HCT116 (cell line): Measurements from ENCODE around the gene NOTUM. TPM values are rescaled to one million over a fixed set of nuclear protein-coding genes. Genes with fewer than 3 reads are reported as not detected.

Experiments used
- ATAC-seq: fragments of 200-7000 bp; cut with Tn5 transposase; 2 replicates; pipeline ENCODE4 v1.9.1; 2020; ENCODE audit warnings: mild to moderate bottlenecking, moderate library complexity
- BruUV-seq: library from RNA; stranded (reverse); fragments of 400-500 nt; replicated peaks from 2 replicates; lab custom pipeline; 2021; lab: Mats Ljungman, UMichigan
- CTCF ChIA-PET: fragments of 300-600 bp; sonication (Branson Sonifier 250); formaldehyde crosslinking; loops from one replicate; lab custom pipeline; 2021; ENCODE audit warnings: antibody characterized with exemption; lab: Charles Lee
- POLR2A ChIA-PET: fragments of 300-600, 350-600 bp; sonication (Branson Sonifier 250); formaldehyde crosslinking; loops from one replicate; lab custom pipeline; 2021; ENCODE audit warnings: antibody characterized with exemption; lab: Charles Lee
- RAD21 ChIA-PET, 2 experiments: fragments of 300-600 bp; sonication (Branson Sonifier 250); formaldehyde crosslinking; loops; one replicate each; lab custom pipeline; 2023; ENCODE audit warnings: low total read pairs in 2 of 2; ENCODE audit not compliant: uncharacterized antibody in 2 of 2, unreplicated experiment in 2 of 2, low non-redundant PET in 1 of 2; lab: Charles Lee
- DNase-seq: peaks from one replicate; pipeline ENCODE4 v3.0.0-alpha.2; 2010; ENCODE audit warnings: low read depth, low spot score
- H2AFZ ChIP-seq: fragments of 200-600 bp; shearing (Covaris generic), sonication (generic); 2 replicates; pipeline ENCODE4 v1.6.1; 2017; ENCODE audit warnings: low read depth, mixed run types, mixed read lengths, antibody characterized with exemption, low read length; ENCODE audit not compliant: poor library complexity, severe bottlenecking
- H3K27ac ChIP-seq: 2 replicates; pipeline ENCODE4 v1.5.1; 2012; ENCODE audit warnings: low read depth, low read length
- H3K27me3 ChIP-seq: fragments of 200-600 bp; sonication (generic); 2 replicates; pipeline ENCODE4 v1.6.1; 2016; ENCODE audit warnings: mixed run types, low read length, mixed read lengths; ENCODE audit not compliant: insufficient read depth
- H3K36me3 ChIP-seq, 2 experiments: fragments of 200-500 bp in 1 of 2; fragments of 200-600 bp in 1 of 2; sonication (Bioruptor generic) in 1 of 2; sonication (generic) in 1 of 2; 2 replicates each; pipeline versions ENCODE4 v1.5.1 to v1.6.1; 2014 to 2016; ENCODE audit warnings: low read length in 2 of 2, inconsistent platforms in 1 of 2, mixed read lengths in 1 of 2, mixed run types in 1 of 2; ENCODE audit not compliant: insufficient read depth in 2 of 2, control insufficient read depth in 1 of 2
- H3K4me1 ChIP-seq, 2 experiments: fragments of 200-600 bp in 1 of 2; sonication (generic) in 1 of 2; 2 replicates each; pipeline versions ENCODE4 v1.5.1 to v1.6.1; 2012 to 2017; ENCODE audit warnings: low read length in 2 of 2, inconsistent platforms in 1 of 2, mild to moderate bottlenecking in 1 of 2, mixed read lengths in 1 of 2, mixed run types in 1 of 2, moderate library complexity in 1 of 2; ENCODE audit not compliant: insufficient read depth in 2 of 2, control insufficient read depth in 1 of 2
- H3K4me2 ChIP-seq: fragments of 200-600 bp; sonication (generic); 2 replicates; pipeline ENCODE4 v1.6.1; 2017; ENCODE audit warnings: mixed run types, low read length, mixed read lengths
- H3K4me3 ChIP-seq, 2 experiments: fragments of 200-600 bp in 1 of 2; sonication (generic) in 1 of 2; replicated peaks in 1 of 2; 2 replicates each; pipeline ENCODE4 v1.5.1; 2011 to 2016; ENCODE audit warnings: low read length in 2 of 2, control low read depth in 1 of 2, low read depth in 1 of 2, mild to moderate bottlenecking in 1 of 2, mixed read lengths in 1 of 2, mixed run types in 1 of 2
- H3K79me2 ChIP-seq: fragments of 200-600 bp; sonication (generic); 2 replicates; pipeline ENCODE4 v1.6.1; 2017; ENCODE audit warnings: mild to moderate bottlenecking, mixed run types, low read length, moderate library complexity, mixed read lengths; ENCODE audit not compliant: insufficient read depth
- H3K9ac ChIP-seq: fragments of 200-600 bp; sonication (generic); 2 replicates; pipeline ENCODE4 v1.6.1; 2016; ENCODE audit warnings: low read length, mixed read lengths
- H3K9me2 ChIP-seq: fragments of 200-600 bp; sonication (generic), shearing (Covaris generic); 2 replicates; pipeline ENCODE4 v1.6.1; 2017; ENCODE audit warnings: mixed run types, mild to moderate bottlenecking, moderate library complexity; ENCODE audit not compliant: insufficient read depth
- H3K9me3 ChIP-seq, 2 experiments: fragments of 200-500 bp in 1 of 2; fragments of 200-600 bp in 1 of 2; sonication (Bioruptor generic) in 1 of 2; sonication (generic) in 1 of 2; 2 replicates each; pipeline ENCODE4 v1.6.1; 2014 to 2017; ENCODE audit warnings: low read length in 2 of 2, mixed read lengths in 2 of 2, inconsistent platforms in 1 of 2, low read depth in 1 of 2, mild to moderate bottlenecking in 1 of 2, mixed run types in 1 of 2, moderate library complexity in 1 of 2; ENCODE audit not compliant: control insufficient read depth in 1 of 2, insufficient read depth in 1 of 2
- H4K20me1 ChIP-seq: fragments of 200-600 bp; sonication (generic), shearing (Covaris generic); 2 replicates; pipeline ENCODE4 v1.6.1; 2017; ENCODE audit warnings: mixed run types, mild to moderate bottlenecking, moderate library complexity; ENCODE audit not compliant: insufficient read depth
- CTCF ChIP-seq, 3 experiments: fragments of 200-600 bp in 1 of 3; sonication (generic) in 1 of 3; IDR thresholded peaks in 2 of 3; conservative IDR thresholded peaks in 1 of 3; 2 replicates each; pipeline ENCODE4 v1.5.1; 2012 to 2017; ENCODE audit warnings: low read depth in 2 of 3, low read length in 2 of 3, antibody characterized with exemption in 1 of 3, borderline replicate concordance in 1 of 3, control low read depth in 1 of 3, mild to moderate bottlenecking in 1 of 3, mixed read lengths in 1 of 3, mixed run types in 1 of 3, moderate library complexity in 1 of 3; ENCODE audit not compliant: insufficient read depth in 1 of 3
- EGR1 ChIP-seq: IDR thresholded peaks from 2 replicates; pipeline ENCODE4 v1.6.1; 2012; ENCODE audit warnings: low read depth
- FOSL1 ChIP-seq: IDR thresholded peaks from 2 replicates; pipeline ENCODE4 v1.6.1; 2012; ENCODE audit warnings: low read depth
- RAD21 ChIP-seq: IDR thresholded peaks from 2 replicates; pipeline ENCODE4 v1.6.1; 2012; ENCODE audit warnings: low read depth, mild to moderate bottlenecking
- YY1 ChIP-seq: IDR thresholded peaks from 2 replicates; pipeline ENCODE4 v1.6.1; 2011; ENCODE audit warnings: low read length, low read depth, moderate library complexity, mild to moderate bottlenecking; ENCODE audit not compliant: insufficient replicate concordance; ENCODE audit errors: extremely low read depth
- ZBTB33 ChIP-seq: IDR thresholded peaks from 2 replicates; pipeline ENCODE4 v1.6.1; 2011; ENCODE audit warnings: mild to moderate bottlenecking, low read length, moderate library complexity; ENCODE audit not compliant: insufficient replicate concordance; ENCODE audit errors: extremely low read depth
- ZFX ChIP-seq: fragments of 450-650 bp; IDR thresholded peaks from 2 replicates; pipeline ENCODE4 v1.6.1; 2017
- intact Hi-C: fragments of 100-400 bp; cut with micrococcal nuclease; formaldehyde crosslinking; loops from 2 replicates; pipeline ENCODE4 v1.10.0; 2022
- total RNA-seq: library from RNA; stranded (reverse); gene quantifications from one replicate; pipeline ENCODE4 v1.2.1, GENCODE V29; 2021; ENCODE audit not compliant: unreplicated experiment

Gene NOTUM
- total RNA-seq, 1 experiment from 2014 or later = 12.5 TPM

GRCh38 chr17:81925860-81926450, 35.0 kb downstream of the NOTUM start:
- Histone ChIP-seq H3K27ac (peak overlapping the region; percentile 97), H3K9me3 (no peaks in the 10 kb centered on the region), H3K9me2 (no peaks in the 10 kb centered on the region), H3K27me3 (no peaks in the 10 kb centered on the region), H3K9ac (peak overlapping the region; percentile 91), H4K20me1 (no peaks in the 10 kb centered on the region), H3K4me1 (peaks cover 41 to 64% of the 10 kb centered on the region in 2 experiments), H3K79me2 (peaks cover 68% of the 10 kb centered on the region), H2AFZ (no peak overlapping the region), H3K36me3 (peaks cover 6 to 18% of the 10 kb centered on the region in 2 experiments; a peak in 3 of 4 replicates), H3K4me2 (peak overlapping the region; percentile 84), H3K4me3 (peak overlapping the region; percentile 89 to 93)
- intact Hi-C loops = loop anchor here (5.0 kb wide), 1 partner anchor 54 kb away; the partner anchor contains the start of gene ARHGDIA
- ChIA-PET CTCF (interaction anchor here (1.0 to 2.1 kb wide), 4 partner anchors 10 to 94 kb away, joined by 3 to 7 read pairs (median 5); no protein-coding TSS in a partner anchor), POLR2A (interaction anchor here (0.8 to 4.6 kb wide), 6 partner anchors 9 to 65 kb away, joined by 3 to 18 read pairs (median 4); partner anchors contain the start of genes P4HB and PYCR1), RAD21 (interaction anchor here in 1 of 2 experiments (0.9 to 1.0 kb wide), 2 partner anchors 13 to 27 kb away, joined by 3 to 4 read pairs; no protein-coding TSS in a partner anchor)
- TF ChIP-seq YY1 (no peak), CTCF (IDR thresholded peaks at IDR 0.05 in 2 of 3, conservative IDR thresholded peaks at IDR 0.05 in 1 of 3; ENCODE audit: borderline replicate concordance in 1 of 3, insufficient read depth in 1 of 3, low read depth in 2 of 3, low read length in 2 of 3) (no peak), RAD21 (no peak), EGR1 (no peak), FOSL1 (no peak), ZBTB33 (no peak), ZFX (no peak)
- no peak for ATAC-seq
- no TSS peak for BruUV-seq
- DNase-seq = no peak
